ENCODE data around the gene VASN. TPM values are rescaled to one million over a fixed set of nuclear protein-coding genes. Genes with fewer than 3 reads are reported as not detected.

The VASN gene
- total and polyA plus RNA-seq, 10 of the 15 experiments (the other 5 are each of a cell fraction or from before 2014, with no cell fraction given) = 0.02 to 0.19 (median 0.14) TPM; not detected in 6

- BruUV-seq (replicated peaks) = no TSS peak
- Histone ChIP-seq H3K36me3 (ENCODE audit: control insufficient read depth in 2 of 2, insufficient read depth in 2 of 2, low read length in 1 of 2) (peaks cover 0 to 30% of the 10 kb centered on the region in 2 experiments; a peak in 2 of 4 replicates), H4K20me1 (ENCODE audit: control insufficient read depth, insufficient read depth) (no peaks in the 10 kb centered on the region), H3K9ac (ENCODE audit: control insufficient read depth, insufficient read depth, low read length) (no peak overlapping the region), H3K4me3 (no peak overlapping the region), H2AFZ (ENCODE audit: control insufficient read depth, low read depth, low read length) (no peak overlapping the region), H3K4me2 (ENCODE audit: control insufficient read depth, insufficient read depth) (no peak overlapping the region), H3K9me3 (replicated peaks; ENCODE audit: control insufficient read depth, insufficient read depth, low read length) (no peaks in the 10 kb centered on the region), H3K79me2 (ENCODE audit: control insufficient read depth, insufficient read depth, low read length) (no peaks in the 10 kb centered on the region), H3K4me1 (ENCODE audit: control insufficient read depth, insufficient read depth, low read length) (peaks cover 7% of the 10 kb centered on the region), H3K27ac (ENCODE audit: control insufficient read depth, insufficient read depth) (no peak overlapping the region), H3K27me3 (replicated peaks in 1 of 2; ENCODE audit: control insufficient read depth in 2 of 2, insufficient read depth in 2 of 2, low read length in 1 of 2) (no peaks in the 10 kb centered on the region)
- in situ Hi-C loops (cut with MboI) (no loop called here), intact Hi-C loops (cut with micrococcal nuclease; ENCODE audit: unreplicated experiment) (no loop called here)
- RAD21 ChIA-PET (ENCODE audit: unreplicated experiment) = interaction anchor here (1.1 kb wide), 1 partner anchor 37 kb away, joined by 4 read pairs; no protein-coding TSS in a partner anchor
- SMC1A ChIA-PET (ENCODE audit: uncharacterized antibody, unreplicated experiment) = no interaction called here
- WGBS (ENCODE audit: insufficient coverage, insufficient replicate concordance, low lambda C conversion rate, missing lambda C conversion rate) = 58% methylated on average over 12 of the region's 12 CpGs
- CTCF ChIA-PET = interaction anchor here (1.0 kb wide), 1 partner anchor 37 kb away, joined by 4 read pairs; no protein-coding TSS in a partner anchor
- FAIRE-seq (no peak), ATAC-seq (no peak), DNase-seq (ENCODE audit: low read depth, low spot score) (no peak)
- TF ChIP-seq MYB (IDR thresholded peaks at IDR 0.05; ENCODE audit: borderline replicate concordance, low read depth, low read length) (no peak), STAT1 (conservative IDR thresholded peaks at IDR 0.05) (no peak), ATF7 (IDR thresholded peaks at IDR 0.05; ENCODE audit: low read depth) (no peak), TAF1 (IDR thresholded peaks at IDR 0.05; ENCODE audit: borderline replicate concordance, low read depth, low read length) (no peak), ZBED1 (IDR thresholded peaks at IDR 0.05; ENCODE audit: borderline replicate concordance) (no peak), CBFB (IDR thresholded peaks at IDR 0.05; ENCODE audit: low read depth) (no peak)
- TF ChIP-seq, protein P1, sequence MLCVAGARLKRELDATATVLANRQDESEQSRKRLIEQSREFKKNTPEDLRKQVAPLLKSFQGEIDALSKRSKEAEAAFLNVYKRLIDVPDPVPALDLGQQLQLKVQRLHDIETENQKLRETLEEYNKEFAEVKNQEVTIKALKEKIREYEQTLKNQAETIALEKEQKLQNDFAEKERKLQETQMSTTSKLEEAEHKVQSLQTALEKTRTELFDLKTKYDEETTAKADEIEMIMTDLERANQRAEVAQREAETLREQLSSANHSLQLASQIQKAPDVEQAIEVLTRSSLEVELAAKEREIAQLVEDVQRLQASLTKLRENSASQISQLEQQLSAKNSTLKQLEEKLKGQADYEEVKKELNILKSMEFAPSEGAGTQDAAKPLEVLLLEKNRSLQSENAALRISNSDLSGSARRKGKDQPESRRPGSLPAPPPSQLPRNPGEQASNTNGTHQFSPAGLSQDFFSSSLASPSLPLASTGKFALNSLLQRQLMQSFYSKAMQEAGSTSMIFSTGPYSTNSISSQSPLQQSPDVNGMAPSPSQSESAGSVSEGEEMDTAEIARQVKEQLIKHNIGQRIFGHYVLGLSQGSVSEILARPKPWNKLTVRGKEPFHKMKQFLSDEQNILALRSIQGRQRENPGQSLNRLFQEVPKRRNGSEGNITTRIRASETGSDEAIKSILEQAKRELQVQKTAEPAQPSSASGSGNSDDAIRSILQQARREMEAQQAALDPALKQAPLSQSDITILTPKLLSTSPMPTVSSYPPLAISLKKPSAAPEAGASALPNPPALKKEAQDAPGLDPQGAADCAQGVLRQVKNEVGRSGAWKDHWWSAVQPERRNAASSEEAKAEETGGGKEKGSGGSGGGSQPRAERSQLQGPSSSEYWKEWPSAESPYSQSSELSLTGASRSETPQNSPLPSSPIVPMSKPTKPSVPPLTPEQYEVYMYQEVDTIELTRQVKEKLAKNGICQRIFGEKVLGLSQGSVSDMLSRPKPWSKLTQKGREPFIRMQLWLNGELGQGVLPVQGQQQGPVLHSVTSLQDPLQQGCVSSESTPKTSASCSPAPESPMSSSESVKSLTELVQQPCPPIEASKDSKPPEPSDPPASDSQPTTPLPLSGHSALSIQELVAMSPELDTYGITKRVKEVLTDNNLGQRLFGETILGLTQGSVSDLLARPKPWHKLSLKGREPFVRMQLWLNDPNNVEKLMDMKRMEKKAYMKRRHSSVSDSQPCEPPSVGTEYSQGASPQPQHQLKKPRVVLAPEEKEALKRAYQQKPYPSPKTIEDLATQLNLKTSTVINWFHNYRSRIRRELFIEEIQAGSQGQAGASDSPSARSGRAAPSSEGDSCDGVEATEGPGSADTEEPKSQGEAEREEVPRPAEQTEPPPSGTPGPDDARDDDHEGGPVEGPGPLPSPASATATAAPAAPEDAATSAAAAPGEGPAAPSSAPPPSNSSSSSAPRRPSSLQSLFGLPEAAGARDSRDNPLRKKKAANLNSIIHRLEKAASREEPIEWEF (IDR thresholded peaks at IDR 0.05; ENCODE audit: insufficient replicate concordance, low read depth, low read length) = no peak
- POLR2A ChIA-PET = interaction anchor here (0.7 kb wide), 1 partner anchor 1478 kb away, joined by 6 read pairs; no protein-coding TSS in a partner anchor
Observed at GRCh38 chr16:4365615-4366014, 6.0 kb upstream of the VASN start.

Measured in GM12878 (cell line).